H1 (cell line): ENCODE measurements around the gene GCM1. TPM values are rescaled to one million over a fixed set of nuclear protein-coding genes. Genes with fewer than 3 reads are reported as not detected.

Source experiments
- CTCF ChIA-PET: fragments of 300-600 bp; sonication (Branson Sonifier 250); formaldehyde crosslinking; loops from one replicate; lab custom pipeline; 2021; ENCODE audit not compliant: partially characterized antibody; lab: Charles Lee
- POLR2A ChIA-PET: fragments of 300-600 bp; sonication (Branson Sonifier 250); formaldehyde crosslinking; loops from one replicate; lab custom pipeline; 2021; ENCODE audit warnings: inconsistent platforms; ENCODE audit not compliant: partially characterized antibody; lab: Charles Lee
- DNase-seq, 2 experiments: peaks; one replicate each; pipeline versions ENCODE4 v3.0.0 to v3.0.0-alpha.2; 2010 to 2022; ENCODE audit warnings: low spot score in 2 of 2, low read depth in 1 of 2, mixed read lengths in 1 of 2
- FAIRE-seq: peaks from 2 replicates; lab custom pipeline; 2011; peaks lifted over from hg19 to GRCh38; lab: Jason Lieb, UNC
- H2AFZ ChIP-seq: 2 replicates; pipeline ENCODE4 v1.8.1; 2012; ENCODE audit warnings: low read length, inconsistent platforms
- H2AK5ac ChIP-seq: 2 replicates; pipeline ENCODE4 v1.6.1; 2013; ENCODE audit warnings: low read depth, low read length
- H2BK120ac ChIP-seq: replicated peaks from 2 replicates; pipeline ENCODE3; 2013; ENCODE audit warnings: low read depth, low read length, inconsistent platforms
- H2BK12ac ChIP-seq: 2 replicates; pipeline ENCODE4 v1.6.1; 2013; ENCODE audit warnings: low read depth, low read length
- H2BK15ac ChIP-seq: 2 replicates; pipeline ENCODE4 v1.6.1; 2013; ENCODE audit warnings: low read length
- H2BK20ac ChIP-seq: 2 replicates; pipeline ENCODE4 v1.6.1; 2013; ENCODE audit warnings: low read length
- H2BK5ac ChIP-seq: 2 replicates; pipeline ENCODE4 v1.6.1; 2013; ENCODE audit warnings: low read depth, low read length
- H3K14ac ChIP-seq: 2 replicates; pipeline ENCODE4 v1.6.1; 2013; ENCODE audit warnings: inconsistent platforms; ENCODE audit not compliant: insufficient read length
- H3K18ac ChIP-seq: 2 replicates; pipeline ENCODE4 v1.6.1; 2013; ENCODE audit warnings: low read length; ENCODE audit errors: extremely low read depth
- H3K23ac ChIP-seq: 2 replicates; pipeline ENCODE4 v1.6.1; 2013; ENCODE audit warnings: inconsistent platforms; ENCODE audit not compliant: insufficient read length
- H3K23me2 ChIP-seq: 2 replicates; pipeline ENCODE4 v1.6.1; 2013; ENCODE audit warnings: low read depth, low read length
- H3K27ac ChIP-seq: 2 replicates; pipeline ENCODE4 v1.6.1; 2011; ENCODE audit warnings: low read depth, low read length, inconsistent platforms
- H3K27me3 ChIP-seq, 4 experiments: replicated peaks in 1 of 4; 1 replicate in 1 of 4; 2 replicates in 3 of 4; pipeline versions ENCODE4 v1.6.1 to v1.8.1; 2011 to 2013; ENCODE audit warnings: low read length in 3 of 4, mild to moderate bottlenecking in 3 of 4, inconsistent platforms in 2 of 4, mixed read lengths in 2 of 4, moderate library complexity in 1 of 4; ENCODE audit not compliant: control insufficient read depth in 3 of 4, insufficient read depth in 3 of 4; ENCODE audit errors: extremely low read depth in 1 of 4
- H3K36me3 ChIP-seq, 4 experiments: 2 replicates each; pipeline versions ENCODE4 v1.6.1 to v1.8.1; 2011 to 2013; ENCODE audit warnings: mild to moderate bottlenecking in 4 of 4, low read length in 3 of 4, moderate library complexity in 2 of 4, control low read depth in 1 of 4, inconsistent platforms in 1 of 4; ENCODE audit not compliant: insufficient read depth in 4 of 4, control insufficient read depth in 2 of 4
- H3K4ac ChIP-seq: replicated peaks from 2 replicates; pipeline ENCODE3; 2013; ENCODE audit warnings: low read length, low read depth, mixed read lengths, inconsistent platforms; ENCODE audit not compliant: insufficient read length
- H3K4me1 ChIP-seq, 4 experiments: replicated peaks in 1 of 4; 1 replicate in 1 of 4; 2 replicates in 3 of 4; pipeline versions ENCODE4 v1.6.1 to v1.8.1; 2011 to 2013; ENCODE audit warnings: low read length in 3 of 4, inconsistent platforms in 2 of 4, mixed read lengths in 1 of 4; ENCODE audit not compliant: insufficient read depth in 4 of 4, control insufficient read depth in 3 of 4
- H3K4me2 ChIP-seq, 2 experiments: 2 replicates each; pipeline versions ENCODE4 v1.6.1 to v1.8.1; 2011 to 2013; ENCODE audit warnings: low read depth in 2 of 2, low read length in 2 of 2, control low read depth in 1 of 2, inconsistent platforms in 1 of 2, mild to moderate bottlenecking in 1 of 2; ENCODE audit not compliant: insufficient read depth in 1 of 2
- H3K4me3 ChIP-seq, 4 experiments: fragments of 200-600, 300-600 bp in 1 of 4; sonication (generic), shearing (Covaris generic), sonication (Bioruptor Twin) in 1 of 4; 2 replicates each; pipeline versions ENCODE4 v1.5.1 to v1.8.1; 2011 to 2016; ENCODE audit warnings: low read length in 4 of 4, low read depth in 3 of 4, control low read depth in 2 of 4, inconsistent platforms in 2 of 4, mild to moderate bottlenecking in 2 of 4, mixed read lengths in 1 of 4, moderate library complexity in 1 of 4; ENCODE audit not compliant: insufficient read depth in 2 of 4; ENCODE audit errors: extremely low read depth in 1 of 4
- H3K56ac ChIP-seq: replicated peaks from 2 replicates; pipeline ENCODE3; 2013; ENCODE audit warnings: low read depth, mild to moderate bottlenecking, mixed read lengths, low read length, inconsistent platforms; ENCODE audit not compliant: insufficient read length
- H3K79me1 ChIP-seq: 2 replicates; pipeline ENCODE4 v1.6.1; 2013; ENCODE audit warnings: low read depth, low read length, control low read depth
- H3K79me2 ChIP-seq, 2 experiments: 2 replicates each; pipeline versions ENCODE4 v1.6.1 to v1.8.1; 2012 to 2013; ENCODE audit warnings: low read length in 2 of 2, mild to moderate bottlenecking in 2 of 2, inconsistent platforms in 1 of 2; ENCODE audit not compliant: insufficient read depth in 2 of 2, control insufficient read depth in 1 of 2
- H3K9ac ChIP-seq, 4 experiments: replicated peaks in 1 of 4; 1 replicate in 1 of 4; 2 replicates in 3 of 4; pipeline versions ENCODE4 v1.6.1 to v1.8.1; 2011 to 2013; ENCODE audit warnings: low read depth in 3 of 4, low read length in 3 of 4, control low read depth in 2 of 4, mild to moderate bottlenecking in 2 of 4, moderate library complexity in 2 of 4, inconsistent platforms in 1 of 4; ENCODE audit errors: extremely low read depth in 1 of 4
- H3K9me3 ChIP-seq, 2 experiments: 2 replicates each; pipeline versions ENCODE4 v1.6.1 to v1.8.1; 2012 to 2013; ENCODE audit warnings: mild to moderate bottlenecking in 2 of 2, moderate library complexity in 2 of 2, control low read depth in 1 of 2, inconsistent platforms in 1 of 2, low read depth in 1 of 2, low read length in 1 of 2, mixed read lengths in 1 of 2; ENCODE audit not compliant: insufficient read depth in 2 of 2
- H4K20me1 ChIP-seq, 2 experiments: replicated peaks in 1 of 2; 2 replicates each; pipeline versions ENCODE3 to v1.8.1; 2011 to 2013; ENCODE audit warnings: inconsistent platforms in 2 of 2, low read length in 2 of 2, mild to moderate bottlenecking in 1 of 2; ENCODE audit not compliant: insufficient read depth in 2 of 2, control insufficient read depth in 1 of 2
- H4K5ac ChIP-seq: 2 replicates; pipeline ENCODE4 v1.6.1; 2013; ENCODE audit warnings: low read length, low read depth, mixed read lengths, inconsistent platforms; ENCODE audit not compliant: insufficient read length
- H4K8ac ChIP-seq: 2 replicates; pipeline ENCODE4 v1.8.0; 2013; ENCODE audit warnings: mild to moderate bottlenecking, moderate library complexity, low read length, inconsistent platforms; ENCODE audit not compliant: insufficient read depth; ENCODE audit errors: extremely low read depth
- H4K91ac ChIP-seq: replicated peaks from 2 replicates; pipeline ENCODE3; 2013; ENCODE audit warnings: low read length, mixed read lengths, inconsistent platforms; ENCODE audit not compliant: insufficient read length
- BCL11A ChIP-seq, 2 experiments: IDR thresholded peaks; one replicate each; pipeline ENCODE4 v1.6.1; 2011; ENCODE audit warnings: low read depth in 2 of 2, low read length in 2 of 2, mild to moderate bottlenecking in 2 of 2
- GABPA ChIP-seq: IDR thresholded peaks from 2 replicates; pipeline ENCODE4 v1.6.1; 2011; ENCODE audit warnings: mild to moderate bottlenecking, low read length, moderate library complexity, borderline replicate concordance; ENCODE audit not compliant: insufficient read depth
- GTF2F1 ChIP-seq: IDR thresholded peaks from 2 replicates; pipeline ENCODE4 v1.6.1; 2012; ENCODE audit warnings: low read depth, low read length, improper control_type of control experiment, borderline replicate concordance
- KDM1A ChIP-seq: fragments of 200-600, 300-600 bp; sonication (generic); IDR thresholded peaks from 2 replicates; pipeline ENCODE4 v1.7.1; 2016; ENCODE audit warnings: mild to moderate bottlenecking, low read length, borderline replicate concordance
- KDM4A ChIP-seq: IDR thresholded peaks from one replicate; pipeline ENCODE4 v1.7.1; 2012; ENCODE audit warnings: low read depth, mild to moderate bottlenecking, moderate library complexity, low read length, inconsistent platforms; ENCODE audit not compliant: severe bottlenecking
- KDM5A ChIP-seq: fragments of 200-600 bp; IDR thresholded peaks from 2 replicates; pipeline ENCODE4 v1.7.1; 2012; ENCODE audit warnings: mild to moderate bottlenecking, low read length, inconsistent platforms, mixed read lengths
- NRF1 ChIP-seq: IDR thresholded peaks from 2 replicates; pipeline ENCODE4 v1.6.1; 2011; ENCODE audit warnings: mild to moderate bottlenecking, low read depth, low read length, improper control_type of control experiment
- POU5F1 ChIP-seq: IDR thresholded peaks from 2 replicates; pipeline ENCODE4 v1.6.1; 2011; ENCODE audit warnings: low read depth, mild to moderate bottlenecking, low read length, moderate library complexity
- RBBP5 ChIP-seq: IDR thresholded peaks from 2 replicates; pipeline ENCODE4 v1.7.1; 2012; ENCODE audit warnings: low read depth, mild to moderate bottlenecking, inconsistent platforms, low read length, moderate library complexity, borderline replicate concordance
- RFX5 ChIP-seq: IDR thresholded peaks from 2 replicates; pipeline ENCODE4 v1.6.1; 2011; ENCODE audit warnings: low read depth, low read length, improper control_type of control experiment, borderline replicate concordance
- SIRT6 ChIP-seq: IDR thresholded peaks from one replicate; pipeline ENCODE4 v1.7.1; 2012; ENCODE audit warnings: low read length, inconsistent platforms
- SP4 ChIP-seq: IDR thresholded peaks from 2 replicates; pipeline ENCODE4 v1.6.1; 2012; ENCODE audit warnings: low read length, inconsistent platforms
- WGBS, 2 experiments: shearing (Covaris generic) in 1 of 2; methylation state at CpG; one replicate each; pipeline versions ENCODE4 v1.1.6 to v1.1.7; 2013 to 2015; ENCODE audit warnings: low lambda C conversion rate in 2 of 2, mixed read lengths in 2 of 2, inconsistent platforms in 1 of 2, low coverage in 1 of 2, missing lambda C conversion rate in 1 of 2; ENCODE audit not compliant: insufficient replicate concordance in 2 of 2, insufficient coverage in 1 of 2, insufficient read length in 1 of 2; ENCODE audit errors: extremely low coverage in 1 of 2, missing lambda C conversion rate in 1 of 2; 5-methylcytosine and 5-hydroxymethylcytosine counted together
- polyA plus RNA-seq, 7 experiments: library from polyadenylated mRNA; depleted of rRNA in 3 of 7; stranded (reverse) in 5 of 7; unstranded in 2 of 7; fragments of >200 nt in 5 of 7; fragments of 200-250 nt in 2 of 7; gene quantifications; 1 replicate in 5 of 7; 2 replicates in 1 of 7; 4 replicates in 1 of 7; pipeline versions ENCODE4 v1.2.1 to v1.2.3, GENCODE V29; 2011 to 2013; ENCODE audit warnings: missing spikeins in 2 of 7, mixed read lengths in 2 of 7
- total RNA-seq: library from RNA; stranded (reverse); fragmentation: NEBNext Ultra II Directional; extraction: Animal tissue kit (Norgen Biotek cat#: 25700); gene quantifications from 2 replicates; pipeline ENCODE4 v1.2.1, GENCODE V29; 2021
- TF ChIP-seq, protein P1 (sequence below): IDR thresholded peaks from 2 replicates; pipeline ENCODE4 v1.6.1; 2012; ENCODE audit warnings: low read length, inconsistent platforms

GCM1 gene
- total and polyA plus RNA-seq, 2 of the 8 experiments (the other 6 are each of a cell fraction or from before 2014, with no cell fraction given) = not detected

DNA sequence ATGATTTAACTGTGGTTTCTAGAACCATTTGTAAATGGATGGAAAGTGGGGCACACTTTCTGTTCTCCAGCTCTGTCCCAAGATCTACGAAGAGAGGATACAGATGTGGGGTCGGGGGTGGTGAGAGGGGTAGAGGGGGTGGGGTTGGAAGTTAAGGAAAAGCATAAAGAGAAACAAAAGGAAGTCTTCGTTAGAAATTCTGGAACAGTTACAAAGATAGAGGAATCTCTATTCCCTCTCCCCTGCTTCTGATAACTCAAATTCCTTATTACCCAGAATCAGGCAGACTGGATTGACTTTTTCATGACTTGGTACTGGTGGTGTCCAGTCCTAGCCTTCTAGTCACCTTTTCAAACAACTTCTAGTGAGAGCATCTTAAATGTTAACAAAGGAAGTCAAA is 4.9 kb downstream of the GCM1 start:
- Histone ChIP-seq H3K79me2 (no peaks in the 10 kb centered on the region), H2BK120ac (no peak overlapping the region), H2AK5ac (no peak overlapping the region), H3K14ac (no peak overlapping the region), H4K5ac (no peak overlapping the region), H3K56ac (no peak overlapping the region), H3K27ac (no peak overlapping the region), H2BK20ac (no peak overlapping the region), H3K18ac (no peak overlapping the region), H3K9me3 (no peaks in the 10 kb centered on the region), H3K27me3 (no peaks in the 10 kb centered on the region), H2BK12ac (no peak overlapping the region), H2BK5ac (no peak overlapping the region), H3K36me3 (no peaks in the 10 kb centered on the region), H3K23ac (no peak overlapping the region), H3K4me1 (peaks cover 0 to 4% (median 0%) of the 10 kb centered on the region in 4 experiments; a peak in 2 of 7 replicates), H3K79me1 (no peaks in the 10 kb centered on the region), H4K91ac (no peak overlapping the region), H3K9ac (no peak overlapping the region), H3K4me3 (no peak overlapping the region), H3K4me2 (no peak overlapping the region), H2AFZ (no peak overlapping the region), H4K8ac (no peak overlapping the region), H3K4ac (no peak overlapping the region), H2BK15ac (no peak overlapping the region), H3K23me2 (no peaks in the 10 kb centered on the region), H4K20me1 (no peaks in the 10 kb centered on the region)
- ChIA-PET POLR2A (no interaction called here), CTCF (interaction anchor here (1.3 kb wide), 1 partner anchor 8 kb away, joined by 11 read pairs; no protein-coding TSS in a partner anchor)
- FAIRE-seq = no peak
- DNase-seq = no peak
- WGBS, 2 experiments = 62 to 100% methylated on average over 1 to 3 of the region's 3 CpGs
- TF ChIP-seq KDM5A = no peak
- TF ChIP-seq, protein P1, sequence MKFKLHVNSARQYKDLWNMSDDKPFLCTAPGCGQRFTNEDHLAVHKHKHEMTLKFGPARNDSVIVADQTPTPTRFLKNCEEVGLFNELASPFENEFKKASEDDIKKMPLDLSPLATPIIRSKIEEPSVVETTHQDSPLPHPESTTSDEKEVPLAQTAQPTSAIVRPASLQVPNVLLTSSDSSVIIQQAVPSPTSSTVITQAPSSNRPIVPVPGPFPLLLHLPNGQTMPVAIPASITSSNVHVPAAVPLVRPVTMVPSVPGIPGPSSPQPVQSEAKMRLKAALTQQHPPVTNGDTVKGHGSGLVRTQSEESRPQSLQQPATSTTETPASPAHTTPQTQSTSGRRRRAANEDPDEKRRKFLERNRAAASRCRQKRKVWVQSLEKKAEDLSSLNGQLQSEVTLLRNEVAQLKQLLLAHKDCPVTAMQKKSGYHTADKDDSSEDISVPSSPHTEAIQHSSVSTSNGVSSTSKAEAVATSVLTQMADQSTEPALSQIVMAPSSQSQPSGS = no peak
- TF ChIP-seq BCL11A (IDR thresholded peaks at IDR 0.05; ENCODE audit: low read depth in 2 of 2, low read length in 2 of 2) = no peak
- TF ChIP-seq NRF1 = no peak
- no peak for TF ChIP-seq GABPA
- TF ChIP-seq GTF2F1 = no peak
- TF ChIP-seq KDM4A = no peak
- no peak for TF ChIP-seq SP4
- TF ChIP-seq RBBP5 = no peak
- no peak for TF ChIP-seq KDM1A
- TF ChIP-seq SIRT6 = no peak
- no peak for TF ChIP-seq RFX5
- no peak for TF ChIP-seq POU5F1
